ENCODE measurements around the gene CATSPER3. TPM values are rescaled to one million over a fixed set of nuclear protein-coding genes. Genes with fewer than 3 reads are reported as not detected.

The CATSPER3 gene
- total and polyA plus RNA-seq, 2 of the 8 experiments (the other 6 are each of a cell fraction or from before 2014, with no cell fraction given): 0.62 TPM; not detected in 1

DNA sequence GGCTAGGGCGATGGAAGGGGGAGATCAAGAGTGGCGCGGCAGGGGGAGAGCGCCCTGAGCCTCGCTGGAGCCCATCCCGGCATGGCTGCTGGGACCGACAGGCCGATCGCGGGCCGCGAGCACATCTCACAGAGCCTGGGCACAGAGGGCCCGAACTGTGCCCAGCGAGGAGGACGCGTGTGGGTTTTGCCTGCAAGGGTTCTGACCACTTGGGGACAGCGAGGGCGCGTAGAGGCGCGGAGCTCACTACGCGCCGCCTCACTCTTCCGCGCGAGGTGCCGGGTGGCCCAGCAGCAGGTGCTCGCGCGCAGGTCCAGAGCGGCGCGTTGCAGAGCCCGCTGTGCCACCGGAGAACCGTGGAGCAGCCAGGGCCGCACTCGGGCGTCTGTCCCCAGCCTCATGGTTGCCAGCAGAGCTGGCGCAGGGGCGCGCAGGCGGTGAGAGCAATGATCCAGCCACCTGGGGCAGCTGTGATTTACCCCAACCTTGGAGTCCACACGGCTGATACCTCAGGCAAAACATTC lies 82.6 kb downstream of the CATSPER3 start:
- ChIA-PET POLR2A (ENCODE audit: partially characterized antibody) (no interaction called here), CTCF (ENCODE audit: partially characterized antibody) (interaction anchor here (0.6 to 2.0 kb wide), 8 partner anchors 8 to 197 kb away, joined by 3 to 5 read pairs (median 4); no protein-coding TSS in a partner anchor)
- H4K91ac ChIP-seq (replicated peaks; ENCODE audit: insufficient read length, low read length): no peak overlapping the region
- H2BK120ac ChIP-seq (replicated peaks; ENCODE audit: low read depth, low read length): no peak overlapping the region
- H3K36me3 ChIP-seq (ENCODE audit: control insufficient read depth in 2 of 4, insufficient read depth in 4 of 4, low read length in 3 of 4): no peaks in the 10 kb centered on the region
- H3K9ac ChIP-seq (replicated peaks in 1 of 4; ENCODE audit: extremely low read depth in 1 of 4, low read depth in 3 of 4, low read length in 3 of 4): no peak overlapping the region
- peaks cover 0 to 3% of the 10 kb centered on the region in 2 experiments for H4K20me1 ChIP-seq (replicated peaks in 1 of 2; ENCODE audit: control insufficient read depth in 1 of 2, insufficient read depth in 2 of 2, low read length in 2 of 2)
- no peak overlapping the region for H3K27ac ChIP-seq (ENCODE audit: low read depth, low read length)
- H2AFZ ChIP-seq (ENCODE audit: low read length): peak overlapping the region; percentile 52; the same call in 1 of the 2 replicates
- H3K79me2 ChIP-seq (ENCODE audit: control insufficient read depth in 1 of 2, insufficient read depth in 2 of 2, low read length in 2 of 2): no peaks in the 10 kb centered on the region
- H3K4me3 ChIP-seq (ENCODE audit: extremely low read depth in 1 of 4, insufficient read depth in 2 of 4, low read depth in 3 of 4, low read length in 4 of 4): peak overlapping the region; percentile 17 to 54 (median 38); a peak in 7 of 8 replicates
- H2BK12ac ChIP-seq (ENCODE audit: low read depth, low read length): no peak overlapping the region
- peak overlapping the region; percentile 51; the same call in 1 of the 2 replicates for H3K18ac ChIP-seq (ENCODE audit: extremely low read depth, low read length)
- H3K4ac ChIP-seq (replicated peaks; ENCODE audit: insufficient read length, low read depth, low read length): no peak overlapping the region
- no peaks in the 10 kb centered on the region for H3K79me1 ChIP-seq (ENCODE audit: low read depth, low read length)
- peak overlapping the region; percentile 87; the same call in 1 of the 2 replicates for H4K8ac ChIP-seq (ENCODE audit: extremely low read depth, insufficient read depth, low read length)
- no peak overlapping the region for H2BK15ac ChIP-seq (ENCODE audit: low read length)
- no peaks in the 10 kb centered on the region for H3K9me3 ChIP-seq (ENCODE audit: insufficient read depth in 2 of 2, low read depth in 1 of 2, low read length in 1 of 2)
- no peak overlapping the region for H3K56ac ChIP-seq (replicated peaks; ENCODE audit: insufficient read length, low read depth, low read length)
- no peak overlapping the region for H3K23ac ChIP-seq (ENCODE audit: insufficient read length)
- no peak overlapping the region for H2BK5ac ChIP-seq (ENCODE audit: low read depth, low read length)
- no peak overlapping the region for H3K14ac ChIP-seq (ENCODE audit: insufficient read length)
- WGBS, 2 experiments (ENCODE audit: extremely low coverage in 1 of 2, insufficient coverage in 1 of 2, insufficient read length in 1 of 2, insufficient replicate concordance in 2 of 2, low coverage in 1 of 2, low lambda C conversion rate in 2 of 2, missing lambda C conversion rate in 1 of 2): 7% methylated on average over 45 of the region's 45 CpGs; no CpG with 5 or more reads in 1 of the 2 experiments
- peaks cover 32 to 80% (median 72%) of the 10 kb centered on the region in 4 experiments for H3K27me3 ChIP-seq (replicated peaks in 1 of 4; ENCODE audit: control insufficient read depth in 3 of 4, extremely low read depth in 1 of 4, insufficient read depth in 3 of 4, low read length in 3 of 4)
- no peak overlapping the region for H2AK5ac ChIP-seq (ENCODE audit: low read depth, low read length)
- FAIRE-seq (no peak), DNase-seq (ENCODE audit: low read depth in 1 of 2, low spot score in 2 of 2) (peak in 1 of 2 experiments; percentile 69)
- no peak overlapping the region for H2BK20ac ChIP-seq (ENCODE audit: low read length)
- peak overlapping the region; percentile 67 to 83 for H3K4me2 ChIP-seq (ENCODE audit: insufficient read depth in 1 of 2, low read depth in 2 of 2, low read length in 2 of 2)
- no peak overlapping the region for H4K5ac ChIP-seq (ENCODE audit: insufficient read length, low read depth, low read length)
- peaks cover 0 to 3% (median 2%) of the 10 kb centered on the region in 4 experiments; a peak in 3 of 7 replicates for H3K4me1 ChIP-seq (replicated peaks in 1 of 4; ENCODE audit: control insufficient read depth in 3 of 4, insufficient read depth in 4 of 4, low read length in 3 of 4)
- H3K23me2 ChIP-seq (ENCODE audit: low read depth, low read length): peaks cover 7% of the 10 kb centered on the region; the same call in 1 of the 2 replicates
- TF ChIP-seq CHD2 (IDR thresholded peaks at IDR 0.05; ENCODE audit: low read length) (no peak), EZH2 (IDR thresholded peaks at IDR 0.05; ENCODE audit: low read depth, low read length, severe bottlenecking) (peak; percentile 89), TEAD4 (IDR thresholded peaks at IDR 0.05; ENCODE audit: low read depth, low read length) (no peak), RFX5 (IDR thresholded peaks at IDR 0.05; ENCODE audit: borderline replicate concordance, low read depth, low read length) (no peak), CHD1 (IDR thresholded peaks at IDR 0.05; ENCODE audit: low read depth, low read length) (no peak), TBP (IDR thresholded peaks at IDR 0.05; ENCODE audit: low read depth, low read length) (no peak), CREB1 (IDR thresholded peaks at IDR 0.05) (no peak), TAF1 (IDR thresholded peaks at IDR 0.05; ENCODE audit: low read depth, low read length) (no peak), CBX8 (IDR thresholded peaks at IDR 0.05; ENCODE audit: borderline replicate concordance, low read depth, low read length) (no peak), BRCA1 (IDR thresholded peaks at IDR 0.05; ENCODE audit: low read depth, low read length) (no peak), YY1 (IDR thresholded peaks at IDR 0.05; ENCODE audit: low read depth, low read length) (0 out of 2 replicates have a peak, but pooled peaks have one; percentile 24), SP2 (IDR thresholded peaks at IDR 0.05; ENCODE audit: low read length) (no peak), SRF (IDR thresholded peaks at IDR 0.05; ENCODE audit: low read depth, low read length) (no peak)
- TF ChIP-seq, protein P1, sequence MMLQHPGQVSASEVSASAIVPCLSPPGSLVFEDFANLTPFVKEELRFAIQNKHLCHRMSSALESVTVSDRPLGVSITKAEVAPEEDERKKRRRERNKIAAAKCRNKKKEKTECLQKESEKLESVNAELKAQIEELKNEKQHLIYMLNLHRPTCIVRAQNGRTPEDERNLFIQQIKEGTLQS (IDR thresholded peaks at IDR 0.05; ENCODE audit: insufficient read depth, low read depth, low read length): no peak
